MCF 10A (cell line): ENCODE results near the gene GLIS1. TPM values are rescaled to one million over a fixed set of nuclear protein-coding genes. Genes with fewer than 3 reads are reported as not detected.

Experiments used
- BruUV-seq: library from RNA; stranded (reverse); fragments of 400-500 nt; replicated peaks from 2 replicates; lab custom pipeline; 2021; lab: Mats Ljungman, UMichigan
- CTCF ChIA-PET: fragments of 300-600 bp; sonication (Branson Sonifier 250); formaldehyde crosslinking; extraction: SDS; loops from one replicate; lab custom pipeline; 2021; ENCODE audit warnings: antibody characterized with exemption, inconsistent platforms; lab: Yijun Ruan, JAX
- POLR2A ChIA-PET: fragments of 300-600, 350-650 bp; sonication (Branson Sonifier 250); formaldehyde crosslinking; extraction: SDS; loops from one replicate; lab custom pipeline; 2020; ENCODE audit warnings: antibody characterized with exemption, inconsistent platforms; lab: Yijun Ruan, JAX
- DNase-seq: peaks from one replicate; pipeline ENCODE4 v3.0.0-alpha.2; 2018; ENCODE audit not compliant: unreplicated experiment
- H3K27ac Mint-ChIP-seq: one replicate; pipeline ENCODE4 v1.8.0; 2022; ENCODE audit warnings: mild to moderate bottlenecking, low read depth, mixed read lengths; ENCODE audit not compliant: unreplicated experiment
- H3K27me3 Mint-ChIP-seq: one replicate; pipeline ENCODE4 v1.8.0; 2022; ENCODE audit warnings: mixed read lengths; ENCODE audit not compliant: insufficient read depth, unreplicated experiment
- H3K36me3 Mint-ChIP-seq: one replicate; pipeline ENCODE4 v1.8.0; 2022; ENCODE audit warnings: mild to moderate bottlenecking, moderate library complexity, mixed read lengths; ENCODE audit not compliant: insufficient read depth, unreplicated experiment
- H3K4me1 Mint-ChIP-seq: one replicate; pipeline ENCODE4 v1.8.0; 2022; ENCODE audit warnings: mixed read lengths; ENCODE audit not compliant: insufficient read depth, unreplicated experiment
- H3K4me3 Mint-ChIP-seq: one replicate; pipeline ENCODE4 v1.8.0; 2022; ENCODE audit warnings: mild to moderate bottlenecking, moderate library complexity, mixed read lengths; ENCODE audit not compliant: unreplicated experiment
- H3K9me3 Mint-ChIP-seq: one replicate; pipeline ENCODE4 v1.8.0; 2022; ENCODE audit warnings: mixed read lengths; ENCODE audit not compliant: unreplicated experiment
- CTCF ChIP-seq: fragments of 200-600 bp; IDR thresholded peaks from one replicate; pipeline ENCODE4 v1.8.0; 2022; ENCODE audit warnings: antibody characterized with exemption, mild to moderate bottlenecking; ENCODE audit not compliant: unreplicated experiment
- intact Hi-C: fragments of 100-400 bp; cut with micrococcal nuclease; formaldehyde crosslinking; loops from 2 replicates; pipeline ENCODE4 v1.14.1; 2022
- total RNA-seq: library from RNA; stranded (reverse); gene quantifications from 2 replicates; pipeline ENCODE4 v1.2.3, GENCODE V29; 2022

Gene GLIS1
- total RNA-seq, 1 experiment from 2014 or later: 0.93 TPM

- no peaks in the 10 kb centered on the region for H3K36me3 Mint-ChIP-seq
- ChIA-PET CTCF (no interaction called here), POLR2A (interaction anchor here (0.5 to 0.6 kb wide), 2 partner anchors 47 to 176 kb away, joined by 3 to 4 read pairs; no protein-coding TSS in a partner anchor)
- no peaks in the 10 kb centered on the region for H3K4me1 Mint-ChIP-seq
- intact Hi-C loops: no loop called here
- DNase-seq: no peak
- no peak overlapping the region for H3K4me3 Mint-ChIP-seq
- H3K27ac Mint-ChIP-seq: no peak overlapping the region
- no peak for TF ChIP-seq CTCF
- BruUV-seq: no TSS peak
- H3K9me3 Mint-ChIP-seq: no peaks in the 10 kb centered on the region
- H3K27me3 Mint-ChIP-seq: peaks cover 23% of the 10 kb centered on the region
Observed at GRCh38 chr1:53590104-53590503, 148.9 kb downstream of the GLIS1 start.

GRCh38 chr1:53589043-53589887, 149.7 kb downstream of the GLIS1 start:
- CTCF ChIA-PET: no interaction called here
- DNase-seq: no peak
- no peak overlapping the region for H3K27ac Mint-ChIP-seq
- no peak overlapping the region for H3K4me3 Mint-ChIP-seq
- H3K9me3 Mint-ChIP-seq: no peaks in the 10 kb centered on the region
- intact Hi-C loops: no loop called here
- peaks cover 23% of the 10 kb centered on the region for H3K27me3 Mint-ChIP-seq
- TF ChIP-seq CTCF: no peak
- H3K36me3 Mint-ChIP-seq: no peaks in the 10 kb centered on the region
- no peaks in the 10 kb centered on the region for H3K4me1 Mint-ChIP-seq
- POLR2A ChIA-PET: interaction anchor here (0.5 to 0.6 kb wide), 2 partner anchors 177 to 315 kb away, joined by 3 to 4 read pairs; no protein-coding TSS in a partner anchor
- no TSS peak for BruUV-seq

- Mint-ChIP-seq H3K9me3 (no peaks in the 10 kb centered on the region), H3K4me3 (no peak overlapping the region), H3K4me1 (no peaks in the 10 kb centered on the region), H3K27ac (no peak overlapping the region), H3K36me3 (no peaks in the 10 kb centered on the region), H3K27me3 (peaks cover 23% of the 10 kb centered on the region)
- DNase-seq: no peak
- ChIA-PET POLR2A (interaction anchor here (0.6 kb wide), 1 partner anchor 69 kb away, joined by 3 read pairs; no protein-coding TSS in a partner anchor), CTCF (no interaction called here)
- no TSS peak for BruUV-seq
- TF ChIP-seq CTCF: no peak
- intact Hi-C loops: no loop called here
Observed at GRCh38 chr1:53588053-53588779, 150.7 kb downstream of the GLIS1 start.
